ENCODE data around the gene OTUD7B.

GRCh38 chr1:149899460-149900284, 110.9 kb downstream of the OTUD7B start, which contains the start of gene BOLA1:
- TF ChIP-seq, protein P1, sequence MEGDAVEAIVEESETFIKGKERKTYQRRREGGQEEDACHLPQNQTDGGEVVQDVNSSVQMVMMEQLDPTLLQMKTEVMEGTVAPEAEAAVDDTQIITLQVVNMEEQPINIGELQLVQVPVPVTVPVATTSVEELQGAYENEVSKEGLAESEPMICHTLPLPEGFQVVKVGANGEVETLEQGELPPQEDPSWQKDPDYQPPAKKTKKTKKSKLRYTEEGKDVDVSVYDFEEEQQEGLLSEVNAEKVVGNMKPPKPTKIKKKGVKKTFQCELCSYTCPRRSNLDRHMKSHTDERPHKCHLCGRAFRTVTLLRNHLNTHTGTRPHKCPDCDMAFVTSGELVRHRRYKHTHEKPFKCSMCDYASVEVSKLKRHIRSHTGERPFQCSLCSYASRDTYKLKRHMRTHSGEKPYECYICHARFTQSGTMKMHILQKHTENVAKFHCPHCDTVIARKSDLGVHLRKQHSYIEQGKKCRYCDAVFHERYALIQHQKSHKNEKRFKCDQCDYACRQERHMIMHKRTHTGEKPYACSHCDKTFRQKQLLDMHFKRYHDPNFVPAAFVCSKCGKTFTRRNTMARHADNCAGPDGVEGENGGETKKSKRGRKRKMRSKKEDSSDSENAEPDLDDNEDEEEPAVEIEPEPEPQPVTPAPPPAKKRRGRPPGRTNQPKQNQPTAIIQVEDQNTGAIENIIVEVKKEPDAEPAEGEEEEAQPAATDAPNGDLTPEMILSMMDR (IDR thresholded peaks at IDR 0.05), result peak in 1 of 6 experiments; percentile 22
- TF ChIP-seq POLR2A (IDR thresholded peaks at IDR 0.05), result peak in 3 of 4 donors; percentile 39 to 85 (median 74)
